GM11168 (cell line): ENCODE data around the gene MID1.

Experiments
- in situ Hi-C: fragments of 300-500 bp; cut with MboI; formaldehyde crosslinking; loops from one replicate; pipeline ENCODE4 v1.12.0; 2022; ENCODE audit warnings: low sequenced_read_pairs; ENCODE audit not compliant: unreplicated experiment

Gene MID1

GRCh38 chrX:10465254-10465653 lies 155.1 kb downstream of the MID1 start:
- in situ Hi-C loops: no loop called here

- in situ Hi-C loops: no loop called here
Measured at GRCh38 chrX:10457092-10457491, 163.3 kb downstream of the MID1 start.

GRCh38 chrX:10453945-10454344 lies 166.4 kb downstream of the MID1 start:
- in situ Hi-C loops: no loop called here

- in situ Hi-C loops: no loop called here
Measured at GRCh38 chrX:10450959-10451355, 169.4 kb downstream of the MID1 start.

- in situ Hi-C loops: no loop called here
Measured at GRCh38 chrX:10450229-10450958, 170.0 kb downstream of the MID1 start.

- in situ Hi-C loops: no loop called here
Measured at GRCh38 chrX:10447564-10448214, 172.7 kb downstream of the MID1 start.

GRCh38 chrX:10444204-10444603 lies 176.2 kb downstream of the MID1 start:
- in situ Hi-C loops: no loop called here

GRCh38 chrX:10441464-10441863 lies 178.9 kb downstream of the MID1 start:
- in situ Hi-C loops: no loop called here

GRCh38 chrX:10433296-10433965 lies 187.0 kb downstream of the MID1 start:
- in situ Hi-C loops: no loop called here

GRCh38 chrX:10429908-10430307 lies 190.5 kb downstream of the MID1 start:
- in situ Hi-C loops: no loop called here

GRCh38 chrX:10427249-10427648 lies 193.1 kb downstream of the MID1 start:
- in situ Hi-C loops: no loop called here

GRCh38 chrX:10423716-10424115 lies 196.7 kb downstream of the MID1 start:
- in situ Hi-C loops: no loop called here

- in situ Hi-C loops: no loop called here
Measured at GRCh38 chrX:10420134-10420533, 200.3 kb downstream of the MID1 start.

- in situ Hi-C loops: no loop called here
Measured at GRCh38 chrX:10416424-10416823, 204.0 kb downstream of the MID1 start.

- in situ Hi-C loops: no loop called here
Measured at GRCh38 chrX:10415306-10416001, 204.9 kb downstream of the MID1 start.

- in situ Hi-C loops: no loop called here
Measured at GRCh38 chrX:10414862-10415261, 205.5 kb downstream of the MID1 start.

GRCh38 chrX:10414156-10414824 lies 206.1 kb downstream of the MID1 start:
- in situ Hi-C loops: no loop called here

- in situ Hi-C loops: no loop called here
Measured at GRCh38 chrX:10404436-10404835, 215.9 kb downstream of the MID1 start.

GRCh38 chrX:10401239-10401638 lies 219.1 kb downstream of the MID1 start:
- in situ Hi-C loops: no loop called here

GRCh38 chrX:10399043-10399741 lies 221.2 kb downstream of the MID1 start:
- in situ Hi-C loops: no loop called here
